Measurements from ENCODE around the gene PRKCSH.
A peak's percentile ranks its signal among the peaks of the same experiment; 100 is the strongest.

PRKCSH gene

GRCh38 chr19:11420429-11421370 is 14.7 kb upstream of the PRKCSH start (continued):
- TF ChIP-seq ZNF704 (tag by site-specific recombination; IDR thresholded peaks at IDR 0.05) = no peak
- TF ChIP-seq ZNF514 (tag by site-specific recombination; IDR thresholded peaks at IDR 0.05) = no peak
- no peak for TF ChIP-seq ZNF654 (tag by site-specific recombination; IDR thresholded peaks at IDR 0.05; ENCODE audit: low read depth)
- TF ChIP-seq ZNF626 (tag by site-specific recombination; IDR thresholded peaks at IDR 0.05) = no peak
- TF ChIP-seq OSR2 (tag by site-specific recombination; IDR thresholded peaks at IDR 0.05) = no peak
- no peak for TF ChIP-seq ZNF274 (IDR thresholded peaks at IDR 0.05; ENCODE audit: low read length)
- TF ChIP-seq ZNF274 (tag by site-specific recombination; IDR thresholded peaks at IDR 0.05; ENCODE audit: borderline replicate concordance) = no peak
- TF ChIP-seq ZNF48 (tag by site-specific recombination; IDR thresholded peaks at IDR 0.05) = no peak
- TF ChIP-seq ATF2 (tag by site-specific recombination; IDR thresholded peaks at IDR 0.05; ENCODE audit: low read depth) = no peak
- TF ChIP-seq ZIC2 (tag by site-specific recombination; IDR thresholded peaks at IDR 0.05) = 0 out of 2 replicates have a peak, but pooled peaks have one; percentile 17
- no peak for TF ChIP-seq ZNF174 (tag by site-specific recombination; IDR thresholded peaks at IDR 0.05)
- no peak for TF ChIP-seq ZNF292 (tag by site-specific recombination; IDR thresholded peaks at IDR 0.05; ENCODE audit: borderline replicate concordance, low read depth)
- TF ChIP-seq, protein P1, sequence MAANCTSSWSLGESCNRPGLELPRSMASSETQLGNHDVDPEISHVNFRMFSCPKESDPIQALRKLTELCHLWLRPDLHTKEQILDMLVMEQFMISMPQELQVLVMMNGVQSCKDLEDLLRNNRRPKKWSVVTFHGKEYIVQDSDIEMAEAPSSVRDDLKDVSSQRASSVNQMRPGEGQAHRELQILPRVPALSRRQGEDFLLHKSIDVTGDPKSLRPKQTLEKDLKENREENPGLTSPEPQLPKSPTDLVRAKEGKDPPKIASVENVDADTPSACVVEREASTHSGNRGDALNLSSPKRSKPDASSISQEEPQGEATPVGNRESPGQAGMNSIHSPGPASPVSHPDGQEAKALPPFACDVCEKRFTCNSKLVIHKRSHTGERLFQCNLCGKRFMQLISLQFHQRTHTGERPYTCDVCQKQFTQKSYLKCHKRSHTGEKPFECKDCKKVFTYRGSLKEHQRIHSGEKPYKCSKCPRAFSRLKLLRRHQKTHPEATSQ (tag by site-specific recombination; IDR thresholded peaks at IDR 0.05) = no peak
- TF ChIP-seq ZNF16 (tag by site-specific recombination; IDR thresholded peaks at IDR 0.05; ENCODE audit: low read depth) = no peak
- no peak for TF ChIP-seq ZNF544 (tag by site-specific recombination; IDR thresholded peaks at IDR 0.05)
- 0 out of 2 replicates have a peak, but pooled peaks have one; percentile 14 for TF ChIP-seq ZFHX2 (tag by site-specific recombination; conservative IDR thresholded peaks at IDR 0.05)
- no peak for TF ChIP-seq ZBTB10 (tag by site-specific recombination; IDR thresholded peaks at IDR 0.05)
- TF ChIP-seq ZBTB20 (tag by site-specific recombination; IDR thresholded peaks at IDR 0.05) = peak; percentile 23; the same call in 1 of the 2 replicates
- no peak for TF ChIP-seq KLF7 (tag by site-specific recombination; IDR thresholded peaks at IDR 0.05; ENCODE audit: borderline replicate concordance)
- no peak for TF ChIP-seq ZNF354C (tag by site-specific recombination; IDR thresholded peaks at IDR 0.05; ENCODE audit: borderline replicate concordance, low read depth)
- 0 out of 2 replicates have a peak, but pooled peaks have one; percentile 12 for TF ChIP-seq ZXDB (tag by site-specific recombination; IDR thresholded peaks at IDR 0.05)
- no peak for TF ChIP-seq ZNF837 (tag by site-specific recombination; IDR thresholded peaks at IDR 0.05)
- no peak for TF ChIP-seq KLF16 (tag by site-specific recombination; IDR thresholded peaks at IDR 0.05)
- peak; percentile 49; the same call in 1 of the 2 replicates for TF ChIP-seq ZNF692 (tag by site-specific recombination; IDR thresholded peaks at IDR 0.05)
- TF ChIP-seq ZNF155 (tag by site-specific recombination; IDR thresholded peaks at IDR 0.05) = no peak
- no peak for TF ChIP-seq GFI1B (tag by site-specific recombination; IDR thresholded peaks at IDR 0.05)
- TF ChIP-seq WT1 (tag by site-specific recombination; IDR thresholded peaks at IDR 0.05) = peak; percentile 54
- no peak for TF ChIP-seq ZNF114 (tag by site-specific recombination; IDR thresholded peaks at IDR 0.05)
- TF ChIP-seq ZFP3 (tag by site-specific recombination; IDR thresholded peaks at IDR 0.05; ENCODE audit: low read depth) = no peak
- no peak for TF ChIP-seq YY2 (tag by site-specific recombination; IDR thresholded peaks at IDR 0.05)
- TF ChIP-seq ZSCAN16 (tag by site-specific recombination; IDR thresholded peaks at IDR 0.05) = no peak
- TF ChIP-seq ZNF138 (tag by site-specific recombination; IDR thresholded peaks at IDR 0.05; ENCODE audit: borderline replicate concordance) = no peak
